Peyer's patch (tissue), 4 donors: ENCODE results near the gene RERE. TPM values are rescaled to one million over a fixed set of nuclear protein-coding genes. Genes with fewer than 3 reads are reported as not detected.

ENCODE experiments used
- DNase-seq, 3 donors: peaks; one replicate each; pipeline ENCODE4 v3.0.0-alpha.2; 2017 to 2019
- H3K27ac ChIP-seq, 4 donors: fragments of 200-600 bp; sonication (generic); one replicate each; pipeline ENCODE4 v1.5.1; 2016 to 2019
- H3K27me3 ChIP-seq, 2 donors: fragments of 200-600 bp; sonication (generic); one replicate each; pipeline ENCODE4 v1.5.1; 2019
- H3K36me3 ChIP-seq, 3 donors: fragments of 200-600 bp; sonication (generic); one replicate each; pipeline ENCODE4 v1.5.1; 2016 to 2019
- H3K4me1 ChIP-seq, 4 donors: fragments of 200-600 bp; sonication (generic); one replicate each; pipeline ENCODE4 v1.5.1; 2016 to 2019
- H3K4me3 ChIP-seq, 4 donors: fragments of 200-600 bp; sonication (generic); 1 replicate in 3 of 4; 2 replicates in 1 of 4; pipeline ENCODE4 v1.5.1; 2016 to 2019; ENCODE audit warnings: mild to moderate bottlenecking in 1 of 4
- H3K9me3 ChIP-seq, 4 donors: fragments of 200-600 bp; sonication (generic); one replicate each; pipeline ENCODE4 v1.5.1; 2016 to 2019; ENCODE audit warnings: mild to moderate bottlenecking in 1 of 4
- POLR2A ChIP-seq, 2 donors: fragments of 450-650 bp; IDR thresholded peaks; one replicate each; pipeline ENCODE4 v1.5.1; 2017; ENCODE audit warnings: antibody characterized with exemption in 2 of 2, mild to moderate bottlenecking in 2 of 2, moderate library complexity in 2 of 2
- total RNA-seq, 4 donors: library from RNA; depleted of rRNA; stranded (reverse); fragments of >200 nt; gene quantifications; one replicate each; pipeline ENCODE4 v1.1.0, GENCODE V29; 2016
- TF ChIP-seq, protein P1 (sequence below), 6 experiments: fragments of 450-650 bp in 4 of 6; fragments of 200-600 bp in 2 of 6; sonication (generic) in 1 of 6; IDR thresholded peaks; one replicate each; pipeline ENCODE4 v1.5.1; 2017 to 2019; ENCODE audit warnings: antibody characterized with exemption in 6 of 6, mild to moderate bottlenecking in 3 of 6, moderate library complexity in 1 of 6

RERE gene
- total RNA-seq, 4 donors from 2014 or later = 98.5 to 528 (median 110) TPM

DNA sequence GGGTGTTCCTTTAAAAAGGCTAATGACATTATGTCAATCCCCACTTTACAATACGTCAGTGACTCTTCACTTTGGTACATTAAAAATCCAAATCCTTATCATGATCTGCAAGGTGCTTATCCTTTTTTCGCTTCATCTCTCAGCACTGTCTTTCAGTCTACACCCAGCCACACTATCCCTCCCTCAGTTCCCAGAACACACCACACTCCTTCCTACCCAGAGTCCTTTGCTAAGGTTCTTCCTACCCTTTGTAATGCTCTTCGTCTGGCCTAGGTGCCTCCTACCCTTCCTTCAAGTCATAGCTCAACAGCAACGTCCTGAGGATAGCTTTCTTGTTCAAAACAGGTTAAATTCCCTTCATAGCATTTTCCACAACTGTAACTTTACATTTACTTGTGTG, 152.6 kb downstream of the RERE start:
- TF ChIP-seq POLR2A (IDR thresholded peaks at IDR 0.05) = no peak
- TF ChIP-seq, protein P1, sequence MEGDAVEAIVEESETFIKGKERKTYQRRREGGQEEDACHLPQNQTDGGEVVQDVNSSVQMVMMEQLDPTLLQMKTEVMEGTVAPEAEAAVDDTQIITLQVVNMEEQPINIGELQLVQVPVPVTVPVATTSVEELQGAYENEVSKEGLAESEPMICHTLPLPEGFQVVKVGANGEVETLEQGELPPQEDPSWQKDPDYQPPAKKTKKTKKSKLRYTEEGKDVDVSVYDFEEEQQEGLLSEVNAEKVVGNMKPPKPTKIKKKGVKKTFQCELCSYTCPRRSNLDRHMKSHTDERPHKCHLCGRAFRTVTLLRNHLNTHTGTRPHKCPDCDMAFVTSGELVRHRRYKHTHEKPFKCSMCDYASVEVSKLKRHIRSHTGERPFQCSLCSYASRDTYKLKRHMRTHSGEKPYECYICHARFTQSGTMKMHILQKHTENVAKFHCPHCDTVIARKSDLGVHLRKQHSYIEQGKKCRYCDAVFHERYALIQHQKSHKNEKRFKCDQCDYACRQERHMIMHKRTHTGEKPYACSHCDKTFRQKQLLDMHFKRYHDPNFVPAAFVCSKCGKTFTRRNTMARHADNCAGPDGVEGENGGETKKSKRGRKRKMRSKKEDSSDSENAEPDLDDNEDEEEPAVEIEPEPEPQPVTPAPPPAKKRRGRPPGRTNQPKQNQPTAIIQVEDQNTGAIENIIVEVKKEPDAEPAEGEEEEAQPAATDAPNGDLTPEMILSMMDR (IDR thresholded peaks at IDR 0.05) = no peak
- DNase-seq = no peak
- H3K27ac ChIP-seq = peak overlapping the region in 1 of 4 donors; percentile 25
- peaks cover 5 to 65% (median 29%) of the 10 kb centered on the region in 4 donors for H3K4me1 ChIP-seq
- no peaks in the 10 kb centered on the region for H3K27me3 ChIP-seq
- H3K4me3 ChIP-seq = no peak overlapping the region
- no peaks in the 10 kb centered on the region for H3K9me3 ChIP-seq
- no peaks in the 10 kb centered on the region for H3K36me3 ChIP-seq

DNA sequence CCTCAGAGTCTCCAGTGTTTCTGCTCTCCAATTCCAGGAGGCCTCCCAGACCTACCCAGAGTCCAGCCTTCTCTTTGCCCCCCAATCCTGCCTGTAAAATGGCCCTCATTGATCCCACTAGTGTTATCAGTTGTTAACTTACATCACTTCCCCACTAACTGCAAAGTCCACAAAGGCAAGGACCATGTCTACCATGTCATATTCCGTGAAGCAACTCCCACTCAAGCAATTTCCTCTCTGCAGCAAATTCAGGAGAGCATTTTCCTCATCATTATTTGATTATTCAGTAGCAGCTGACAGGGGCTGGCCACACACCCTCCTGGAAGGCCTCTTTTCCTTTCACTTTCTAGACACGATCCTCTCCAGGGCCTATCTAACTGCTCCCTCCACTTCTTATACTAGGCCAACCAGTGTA, 153.5 kb downstream of the RERE start:
- Histone ChIP-seq H3K4me1 (peaks cover 5 to 65% (median 29%) of the 10 kb centered on the region in 4 donors), H3K27ac (peak overlapping the region in 3 of 4 donors; percentile 48 to 52 (median 49)), H3K4me3 (no peak overlapping the region), H3K36me3 (no peaks in the 10 kb centered on the region), H3K9me3 (no peaks in the 10 kb centered on the region), H3K27me3 (no peaks in the 10 kb centered on the region)
- TF ChIP-seq POLR2A (IDR thresholded peaks at IDR 0.05) = no peak
- TF ChIP-seq, protein P1 (IDR thresholded peaks at IDR 0.05) = no peak
- peak in 2 of 3 donors; percentile 42 to 63 for DNase-seq

DNA sequence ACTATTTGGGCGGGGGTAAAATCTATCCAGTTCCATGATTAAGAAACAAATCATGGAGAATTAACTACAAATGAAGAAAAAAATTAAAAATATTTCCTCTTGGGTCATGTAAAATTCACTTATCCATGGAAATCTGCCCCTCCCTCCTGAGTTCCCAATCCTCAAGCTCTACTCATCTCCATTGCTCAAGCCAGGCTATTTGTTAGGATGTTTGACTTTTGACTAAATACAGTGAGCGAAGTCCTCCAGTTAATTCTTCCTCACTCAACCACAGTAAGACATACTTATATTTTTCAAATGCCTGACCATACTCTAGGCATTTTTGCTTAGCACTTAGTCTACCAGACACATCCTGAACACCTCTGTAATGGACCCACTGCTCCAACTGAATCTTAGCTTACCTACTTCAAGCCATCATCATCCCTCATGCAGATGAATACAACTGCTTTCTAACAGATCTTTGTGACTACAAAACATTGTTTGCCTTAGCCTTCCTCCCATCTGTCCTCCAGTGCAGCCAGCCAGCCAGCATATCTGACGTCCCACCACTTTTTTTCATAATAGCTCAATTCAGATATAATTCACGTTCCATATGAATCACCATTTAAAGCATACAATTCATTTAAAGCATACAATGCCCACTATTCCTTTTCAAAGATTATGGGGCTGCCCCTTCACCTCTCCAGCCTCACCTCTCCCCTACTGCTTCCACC, 154.2 kb downstream of the RERE start:
- Histone ChIP-seq H3K9me3 (no peaks in the 10 kb centered on the region), H3K4me1 (peaks cover 5 to 65% (median 29%) of the 10 kb centered on the region in 4 donors), H3K36me3 (no peaks in the 10 kb centered on the region), H3K27ac (peak overlapping the region in 3 of 4 donors; percentile 48 to 52 (median 49)), H3K27me3 (no peaks in the 10 kb centered on the region), H3K4me3 (no peak overlapping the region)
- TF ChIP-seq POLR2A (IDR thresholded peaks at IDR 0.05) = no peak
- TF ChIP-seq, protein P1 (IDR thresholded peaks at IDR 0.05) = no peak
- DNase-seq = no peak

DNA sequence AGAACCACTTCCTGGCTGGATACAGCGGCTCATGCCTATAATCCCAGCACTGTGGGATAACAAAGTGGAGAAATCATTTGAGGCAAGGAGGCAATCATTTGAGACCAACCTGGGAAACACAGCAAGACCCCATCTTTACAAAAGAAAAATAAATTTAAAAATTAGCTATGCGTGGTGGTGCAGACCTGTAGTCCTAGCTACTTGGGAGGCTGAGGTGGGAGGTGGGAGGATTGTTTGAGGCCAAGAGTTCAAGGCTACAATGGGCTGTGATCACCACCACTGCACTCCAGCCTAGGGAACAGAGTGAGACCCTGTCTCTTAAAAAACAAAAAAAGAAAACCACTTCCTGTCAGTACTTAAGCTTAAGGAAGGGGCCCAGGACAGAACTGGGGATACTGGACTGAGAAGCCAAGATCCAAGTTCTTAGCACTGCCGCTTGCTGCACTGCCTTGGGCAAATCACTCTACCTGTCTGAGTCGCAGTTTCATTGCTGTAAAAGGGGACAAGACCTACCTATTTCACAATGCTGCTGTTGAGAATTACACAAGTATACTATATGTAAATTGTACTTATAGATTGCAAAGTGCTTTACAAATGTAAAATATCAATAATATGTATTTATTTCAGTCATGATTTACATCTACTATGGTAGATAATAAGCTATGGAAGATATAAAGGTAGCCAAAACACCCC, 154.9 kb downstream of the RERE start:
- peak overlapping the region in 1 of 4 donors; percentile 56 for H3K27ac ChIP-seq
- H3K9me3 ChIP-seq = no peaks in the 10 kb centered on the region
- DNase-seq = no peak
- H3K4me3 ChIP-seq = no peak overlapping the region
- no peaks in the 10 kb centered on the region for H3K27me3 ChIP-seq
- H3K36me3 ChIP-seq = no peaks in the 10 kb centered on the region
- peaks cover 5 to 65% (median 29%) of the 10 kb centered on the region in 4 donors for H3K4me1 ChIP-seq
- no peak for TF ChIP-seq POLR2A (IDR thresholded peaks at IDR 0.05)
- TF ChIP-seq, protein P1 (IDR thresholded peaks at IDR 0.05) = no peak

DNA sequence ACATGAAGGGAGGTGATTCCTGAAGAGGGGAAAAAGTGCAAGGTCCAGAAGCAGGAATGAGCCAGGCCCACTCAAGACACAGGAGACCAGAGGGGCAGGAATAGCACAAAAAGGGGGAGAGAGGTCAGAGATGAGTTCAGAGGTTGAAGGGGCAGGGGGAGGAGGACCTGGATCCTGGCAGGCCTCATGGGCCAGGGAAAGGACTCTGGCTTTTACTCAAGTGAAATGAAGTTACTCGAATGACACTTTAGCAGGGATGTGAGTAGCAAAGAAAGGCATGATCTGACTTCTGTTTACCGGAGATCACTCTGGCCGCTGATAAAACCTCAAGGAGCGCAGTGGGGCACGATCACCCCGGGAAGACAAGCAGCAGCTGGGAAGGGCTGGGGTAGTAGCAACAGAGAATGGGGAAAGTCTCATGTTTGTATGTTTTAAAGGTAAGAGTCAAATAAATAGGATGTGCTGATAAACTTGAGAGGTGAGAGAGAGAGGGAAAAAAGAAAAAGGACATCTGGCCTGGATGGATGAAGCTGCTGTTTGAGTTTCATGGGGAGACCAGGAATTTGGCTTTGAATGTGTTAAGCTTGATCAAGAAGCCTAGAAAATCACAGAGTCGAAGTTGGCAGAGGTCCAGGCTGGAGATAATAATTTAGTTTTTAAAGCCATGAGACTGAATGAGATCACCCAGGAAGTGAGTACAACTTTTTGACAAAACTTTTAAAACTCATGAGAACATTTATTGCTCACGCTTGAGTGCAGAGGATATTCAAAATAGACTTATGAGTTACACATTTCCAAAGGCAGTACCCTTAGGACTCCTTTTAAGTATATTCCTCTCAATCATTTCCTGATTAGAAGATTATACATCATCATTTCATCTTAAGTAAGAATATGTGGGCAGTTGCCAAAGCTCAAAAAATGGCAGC, 156.0 kb downstream of the RERE start:
- no peaks in the 10 kb centered on the region for H3K36me3 ChIP-seq
- no peak for TF ChIP-seq POLR2A (IDR thresholded peaks at IDR 0.05)
- TF ChIP-seq, protein P1 (IDR thresholded peaks at IDR 0.05) = no peak
- H3K27me3 ChIP-seq = no peaks in the 10 kb centered on the region
- DNase-seq = no peak
- H3K4me3 ChIP-seq = no peak overlapping the region
- no peaks in the 10 kb centered on the region for H3K9me3 ChIP-seq
- H3K4me1 ChIP-seq = peaks cover 5 to 55% (median 24%) of the 10 kb centered on the region in 4 donors
- peak overlapping the region; percentile 23 to 56 (median 47) for H3K27ac ChIP-seq
